Lung microvascular endothelial cell (primary cell): ENCODE data around the gene EN2. TPM values are rescaled to one million over a fixed set of nuclear protein-coding genes. Genes with fewer than 3 reads are reported as not detected.
"Not testable (repeated sequence)": the region's sequence is repeated elsewhere in the genome, so short reads cannot be mapped to it uniquely, and the experiment has no call there.

Source experiments
- DNase-seq, 2 donors: peaks; one replicate each; pipeline versions ENCODE4 v3.0.0 to v3.0.0-alpha.2; 2010; ENCODE audit warnings: low read depth in 2 of 2
- total RNA-seq: library from RNA; depleted of rRNA; stranded (reverse); fragments of >200 nt; gene quantifications from 2 replicates; pipeline ENCODE4 v1.2.1, GENCODE V29; 2014

The EN2 gene
- total RNA-seq, 1 donor from 2014 or later, result not detected

DNA sequence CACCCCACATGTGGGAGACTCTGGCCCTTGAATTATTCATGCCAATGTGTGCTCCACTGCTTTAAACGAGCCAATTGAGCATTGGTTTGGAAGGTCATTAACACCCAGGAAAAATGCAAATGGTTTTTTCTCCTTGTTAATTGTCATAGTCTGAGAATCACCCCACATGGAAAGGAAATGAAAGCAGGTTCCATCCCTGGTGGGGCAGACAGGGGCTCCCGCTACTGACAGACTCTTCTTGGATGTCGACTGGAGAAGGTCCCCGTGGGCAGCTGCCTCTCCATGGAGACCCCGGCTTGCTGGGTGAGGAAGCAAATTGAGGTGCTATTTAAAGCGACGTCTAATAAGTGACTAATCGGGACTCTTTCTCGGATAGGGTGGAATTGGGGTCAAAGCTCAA is 32.0 kb upstream of the EN2 start:
- DNase-seq, result no peak

DNA sequence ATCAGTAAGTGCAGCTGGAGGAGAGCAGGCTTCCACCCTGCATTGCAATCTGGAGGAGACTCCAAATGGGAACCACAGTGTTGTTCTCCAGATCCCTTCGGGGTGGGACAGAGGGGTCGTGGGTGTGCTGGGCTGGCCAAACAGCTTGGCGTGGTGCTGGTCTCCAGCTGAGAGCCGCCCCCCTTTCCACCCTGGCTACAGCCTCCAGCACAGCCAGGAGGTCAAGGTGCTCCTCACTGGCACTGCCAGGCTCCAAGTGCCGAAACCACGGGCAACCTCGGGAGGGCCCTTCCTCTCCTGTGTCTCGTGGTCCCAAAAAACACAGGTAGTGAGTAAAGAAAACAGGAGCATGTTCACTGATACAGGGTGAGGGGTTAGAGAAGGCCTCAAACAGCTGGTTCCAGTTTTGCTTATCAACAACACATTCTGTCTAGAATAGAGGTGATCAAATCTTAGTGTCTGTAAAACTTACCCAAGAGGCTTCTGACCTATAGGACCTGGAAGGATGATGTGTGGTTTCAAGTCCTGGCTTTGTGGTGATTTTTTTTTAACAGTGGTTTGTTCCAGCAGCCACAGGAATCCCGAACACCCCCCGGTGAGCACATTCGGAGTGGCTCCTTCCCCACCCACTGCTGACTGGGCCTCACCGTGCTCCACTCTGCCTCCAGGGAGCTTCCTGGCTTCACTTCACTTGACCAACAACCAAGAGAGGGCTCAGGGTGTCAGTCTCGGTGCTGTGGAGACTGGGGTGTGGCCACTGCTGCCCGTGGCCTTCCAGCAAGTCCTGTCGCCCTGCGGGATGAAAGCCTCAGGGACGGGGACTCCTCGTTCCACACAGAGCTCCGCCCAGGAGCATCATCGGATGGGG is 31.2 kb upstream of the EN2 start:
- no peak for DNase-seq

DNA sequence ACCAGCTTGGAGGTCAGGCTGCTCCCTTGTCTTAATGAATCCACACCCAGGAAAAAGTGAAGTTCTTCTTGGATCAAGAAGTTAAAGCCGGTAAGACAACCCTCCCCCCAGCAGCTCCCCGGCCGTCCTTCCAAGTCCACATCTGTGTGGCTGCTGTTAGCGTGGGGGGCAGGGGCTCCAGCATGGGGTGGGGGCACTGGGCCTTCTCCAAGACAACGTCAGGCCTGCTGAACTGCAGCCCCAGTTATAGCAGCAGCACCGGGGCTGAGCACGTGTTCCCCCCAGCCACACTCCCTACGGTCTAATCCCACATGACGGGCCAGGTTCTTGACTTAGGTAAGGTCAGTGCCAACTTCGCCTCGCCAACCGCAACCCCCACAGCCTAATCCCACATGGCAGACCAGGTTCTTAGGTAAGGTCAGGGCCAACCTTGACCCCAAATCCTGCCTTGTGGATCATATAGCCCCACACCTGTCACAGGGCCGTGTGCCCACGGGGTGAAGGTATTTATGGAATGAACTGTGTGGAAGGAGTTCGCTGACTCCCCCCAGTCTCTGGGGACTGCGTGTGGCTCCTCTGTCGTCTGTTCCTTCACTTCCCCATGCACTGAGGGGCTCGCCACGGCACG is 30.4 kb upstream of the EN2 start:
- DNase-seq, result no peak

DNA sequence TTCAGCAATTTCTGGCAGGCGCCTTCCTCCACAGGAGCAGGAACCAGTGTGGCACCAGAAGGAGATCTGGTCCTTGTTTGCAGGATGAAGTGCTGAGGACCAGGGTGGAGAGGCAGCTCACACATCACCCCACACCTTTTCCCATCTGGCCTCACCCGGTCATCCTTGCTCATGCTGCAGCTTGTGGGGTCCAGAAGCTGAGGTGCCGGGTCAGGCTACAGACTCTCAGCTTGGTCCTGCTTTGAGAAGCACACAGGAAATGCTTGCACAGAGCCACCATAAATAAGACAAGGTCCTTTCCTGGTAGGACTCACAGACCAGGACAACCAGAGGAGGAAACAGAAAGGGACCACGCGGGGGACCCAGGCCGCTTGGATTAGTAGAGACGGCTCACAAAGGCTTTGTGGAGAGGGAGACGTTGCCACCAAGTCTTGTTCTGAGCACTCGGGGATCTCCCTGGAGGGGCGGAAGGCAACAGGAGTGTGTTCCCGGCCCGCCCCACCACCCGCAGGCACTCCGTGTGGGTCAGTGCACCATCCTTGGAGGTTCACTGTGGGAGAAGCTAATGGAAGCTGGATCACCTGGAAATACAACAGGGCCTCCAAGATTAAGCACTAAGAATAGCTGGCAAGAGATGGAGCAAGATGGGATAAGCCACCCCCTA is 29.6 kb upstream of the EN2 start:
- DNase-seq, result no peak

DNA sequence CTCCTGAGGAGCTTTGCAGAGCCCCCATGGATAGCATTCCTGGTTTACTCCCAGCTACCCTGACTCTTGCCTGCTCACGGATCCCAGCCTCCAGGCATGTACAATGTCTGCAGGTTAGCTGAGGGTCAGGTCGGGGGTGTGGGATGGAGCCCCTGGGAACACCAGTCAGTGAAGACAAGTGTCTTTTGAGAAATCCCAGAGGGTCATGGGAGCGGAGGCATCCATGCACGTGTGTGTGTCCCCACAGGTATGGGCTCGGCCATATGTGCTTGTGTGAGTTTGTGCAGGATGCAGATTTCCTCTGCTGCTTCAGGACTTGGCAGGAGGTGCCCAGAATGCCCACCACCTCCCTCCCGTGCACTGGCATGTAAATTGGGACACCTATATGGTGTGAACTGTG is 28.3 kb upstream of the EN2 start:
- DNase-seq, result no peak

DNA sequence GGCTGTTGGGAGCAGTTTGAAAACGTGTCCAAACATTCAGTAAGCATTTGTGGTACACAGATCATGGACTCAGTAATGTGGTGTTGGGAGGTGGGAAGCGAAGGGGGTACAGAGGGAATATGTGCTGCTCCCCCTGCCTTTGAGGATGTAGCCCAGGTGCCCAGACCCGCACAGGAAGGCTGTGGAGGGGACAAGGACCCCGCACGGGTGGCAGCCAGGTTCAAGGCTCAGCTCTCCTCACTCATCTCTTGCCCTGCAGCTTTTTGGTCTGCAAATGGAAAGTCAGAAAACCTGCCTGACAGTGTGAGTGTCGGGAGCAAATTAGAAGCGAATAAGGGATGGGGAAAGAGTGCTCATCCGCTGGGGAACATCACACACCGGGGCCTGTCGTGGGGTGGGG is 27.3 kb upstream of the EN2 start:
- DNase-seq, result no peak

DNA sequence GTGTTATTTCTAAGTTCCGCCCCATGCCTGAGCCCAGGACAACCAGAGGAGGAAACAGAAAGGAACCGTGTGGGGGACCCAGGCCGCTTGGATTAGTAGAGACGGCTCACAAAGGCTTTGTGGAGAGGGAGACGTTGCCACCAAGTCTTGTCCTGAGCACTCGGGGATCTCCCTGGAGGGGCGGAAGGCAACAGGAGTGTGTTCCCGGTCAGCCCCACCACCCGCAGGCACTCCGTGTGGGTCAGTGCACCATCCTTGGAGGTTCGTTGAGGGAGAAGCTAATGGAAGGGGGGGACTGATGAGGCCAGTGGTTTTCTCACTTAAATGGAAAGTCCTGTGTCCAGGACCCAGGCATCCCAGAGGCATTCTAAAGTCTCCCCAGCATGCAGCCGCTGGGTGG is 26.7 kb upstream of the EN2 start:
- no peak for DNase-seq

DNA sequence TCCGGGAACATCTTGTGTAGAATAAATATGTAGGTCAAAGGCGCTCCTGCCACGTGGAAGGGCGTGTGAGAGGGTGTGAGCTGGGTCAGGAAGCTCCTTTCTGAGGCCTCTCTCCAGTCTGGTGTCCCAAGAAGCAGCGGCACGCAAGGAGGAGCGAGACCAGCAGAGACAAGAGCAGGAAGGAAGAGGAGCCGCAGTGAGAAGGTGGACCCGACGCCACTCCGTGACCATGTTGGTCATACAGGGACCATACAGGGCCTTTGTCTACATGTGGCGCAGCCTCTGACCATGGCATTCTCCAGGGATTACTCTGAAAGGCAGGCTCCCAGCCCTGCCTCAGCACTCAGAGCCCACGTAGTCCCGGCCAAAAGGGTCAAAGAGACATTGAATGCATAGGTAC is 26.2 kb upstream of the EN2 start:
- DNase-seq, result no peak

DNA sequence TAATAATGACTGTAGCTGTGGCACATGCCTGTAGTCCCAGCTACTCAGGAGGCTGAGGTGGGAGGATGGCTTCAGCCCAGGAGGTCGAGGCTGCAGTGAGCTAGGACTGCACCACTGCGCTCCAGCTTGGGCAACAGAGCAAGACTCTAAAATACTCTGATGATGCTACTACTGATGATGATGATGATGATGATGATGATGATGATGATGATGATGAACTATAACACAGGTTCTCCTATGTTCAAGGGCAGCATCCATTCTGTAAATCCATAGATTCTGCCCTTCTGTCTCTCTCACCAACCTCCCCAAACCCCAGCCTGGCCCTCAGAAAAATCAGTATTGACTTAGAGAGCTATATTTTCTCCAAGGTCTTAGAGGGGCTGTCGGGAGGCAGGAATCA is 22.8 kb upstream of the EN2 start:
- no peak for DNase-seq

DNA sequence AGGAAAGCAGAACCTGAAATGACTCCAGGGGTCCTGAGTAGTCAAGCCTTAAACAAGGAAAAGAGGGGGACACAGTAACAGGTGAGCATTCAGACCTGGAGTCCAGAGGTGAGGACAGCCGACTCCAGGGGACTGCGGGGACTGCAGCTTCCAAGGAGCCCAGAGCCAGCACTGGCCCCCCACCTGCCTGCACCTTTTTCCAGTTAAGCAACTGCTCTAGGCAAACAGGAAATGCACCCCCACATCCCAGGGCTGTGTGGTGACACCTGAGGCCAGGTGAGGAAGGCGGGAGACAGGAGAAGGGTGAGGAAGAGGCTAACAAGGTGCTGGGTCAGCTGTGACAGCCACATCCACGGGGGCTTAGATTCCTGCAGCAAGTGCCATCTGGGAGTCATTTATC is 20.1 kb upstream of the EN2 start:
- no peak for DNase-seq

DNA sequence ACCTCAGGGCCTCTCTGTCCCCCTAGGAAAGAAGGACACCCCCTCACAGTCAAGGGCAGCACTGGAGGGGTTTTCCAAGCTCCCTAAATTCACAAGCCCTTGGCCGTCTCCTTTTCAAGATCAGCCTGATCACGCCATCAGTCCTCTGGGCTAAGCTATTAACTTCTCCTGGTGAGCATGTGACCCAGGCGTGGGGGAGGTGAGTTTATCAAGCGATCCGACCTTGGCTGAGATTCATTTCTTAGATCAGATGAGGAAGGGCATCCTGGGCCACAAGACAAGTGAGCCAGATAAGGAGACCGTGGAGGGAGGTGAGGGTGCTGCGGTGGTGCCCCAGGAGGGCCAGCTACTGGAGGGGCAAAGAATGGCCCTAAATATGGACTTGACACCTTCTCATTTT is 19.2 kb upstream of the EN2 start:
- no peak for DNase-seq

DNA sequence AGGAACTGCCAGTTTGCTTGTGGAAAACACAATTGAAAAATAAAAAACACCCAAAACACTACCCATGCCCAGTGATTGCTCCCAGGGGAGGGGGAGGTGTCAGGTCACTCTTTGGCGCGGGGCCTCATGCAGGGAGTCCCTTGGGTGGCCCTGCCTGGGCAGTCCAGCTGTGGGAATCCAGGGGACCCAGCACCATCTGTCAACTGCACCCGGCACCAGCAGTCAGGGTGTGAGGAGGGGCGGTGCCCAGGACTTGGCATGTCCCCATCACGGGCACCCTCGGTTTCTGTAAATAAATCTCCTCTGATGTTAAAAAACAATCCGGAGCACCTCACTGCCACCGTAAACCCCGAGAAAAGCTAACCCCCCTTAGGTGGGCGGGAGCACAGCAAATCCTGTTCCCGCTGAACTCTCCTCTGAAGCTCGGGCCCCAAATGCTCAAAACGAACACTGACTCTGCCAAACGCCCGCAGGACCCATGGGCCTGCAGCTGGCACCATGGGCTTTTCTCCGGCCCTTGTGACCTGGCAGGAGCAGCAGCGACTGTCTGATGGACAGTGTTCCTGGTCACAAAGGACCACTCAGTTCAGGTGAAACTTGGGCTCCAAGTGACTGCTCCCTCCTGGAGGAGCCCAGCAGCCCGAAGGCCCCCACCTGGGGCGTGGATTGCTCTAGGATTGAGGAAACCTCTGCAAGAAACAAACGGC is 18.5 kb upstream of the EN2 start:
- DNase-seq, result no peak

DNA sequence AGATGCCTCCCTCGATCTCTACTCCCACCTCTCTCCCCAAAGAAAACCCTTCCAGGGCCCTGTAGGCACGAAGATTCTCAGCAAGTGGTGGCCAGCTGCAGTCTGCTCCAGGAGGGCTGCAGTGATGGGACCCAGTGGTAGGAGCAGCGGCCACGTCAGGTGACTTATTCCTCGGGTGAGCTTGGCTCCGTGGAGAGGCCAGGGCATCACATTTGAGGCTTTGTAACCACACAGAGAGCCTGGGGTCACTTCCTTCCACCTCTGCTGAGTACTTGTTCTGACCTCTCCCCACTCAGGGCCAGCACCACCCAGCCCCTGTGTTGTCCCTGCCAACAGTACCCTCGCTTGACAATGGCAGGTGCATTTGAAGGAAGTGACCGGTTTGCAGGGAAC is 17.9 kb upstream of the EN2 start:
- no peak for DNase-seq

DNA sequence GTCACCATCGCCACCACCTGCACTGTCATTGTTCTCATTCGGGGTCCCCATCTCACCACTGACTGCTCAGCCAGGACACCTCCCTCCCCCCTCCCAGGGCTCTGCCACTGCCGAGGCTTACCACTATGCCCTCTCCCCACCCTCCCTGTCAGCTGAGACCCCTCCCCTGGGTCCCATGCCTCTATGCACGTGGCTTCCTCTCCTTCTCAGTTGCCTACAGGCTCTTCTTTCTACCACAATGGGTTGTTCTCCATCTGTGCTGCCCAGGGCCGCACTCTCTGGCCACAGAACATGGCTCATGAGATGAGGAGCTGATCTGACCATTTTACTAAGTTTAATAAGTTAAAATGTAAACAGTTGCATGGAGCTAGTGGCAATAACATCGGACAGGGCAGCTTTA is 16.1 kb upstream of the EN2 start:
- DNase-seq, result no peak

DNA sequence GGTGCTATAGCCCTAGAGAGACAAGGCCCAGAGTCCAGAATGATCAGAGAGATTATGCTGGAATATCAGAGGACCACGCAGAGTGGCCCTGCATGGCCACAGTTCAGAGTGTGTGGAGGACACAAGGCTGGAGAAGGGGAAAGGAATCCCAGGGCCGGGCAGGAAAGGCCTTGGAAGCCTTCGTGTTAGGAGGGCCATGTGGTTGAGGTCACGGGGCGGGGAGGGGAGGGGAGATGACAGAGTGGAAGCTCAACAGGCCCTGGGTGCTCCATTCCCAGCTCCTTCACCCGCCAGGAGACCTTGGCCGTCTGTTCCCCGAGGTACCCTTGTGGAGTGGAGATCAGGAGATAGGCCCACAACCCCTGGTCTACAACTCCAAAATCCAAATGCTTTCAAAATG is 13.2 kb upstream of the EN2 start:
- DNase-seq, result no peak

DNA sequence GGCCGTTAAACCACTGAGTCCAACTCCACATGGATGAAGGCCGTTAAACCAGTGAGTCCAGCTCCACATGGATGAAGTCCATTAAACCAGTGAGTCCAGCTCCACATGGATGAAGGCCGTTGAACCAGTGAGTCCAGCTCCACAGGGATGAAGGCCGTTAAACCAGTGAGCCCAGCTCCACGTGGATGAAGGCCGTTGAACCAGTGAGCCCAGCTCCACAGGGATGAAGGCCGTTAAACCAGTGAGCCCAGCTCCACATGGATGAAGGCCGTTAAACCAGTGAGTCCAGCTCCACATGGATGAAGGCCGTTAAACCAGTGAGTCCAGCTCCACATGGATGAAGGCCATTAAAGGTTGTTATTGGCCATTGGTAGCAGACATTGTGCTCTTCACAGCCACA is 12.3 kb upstream of the EN2 start:
- not testable (repeated sequence) for DNase-seq

DNA sequence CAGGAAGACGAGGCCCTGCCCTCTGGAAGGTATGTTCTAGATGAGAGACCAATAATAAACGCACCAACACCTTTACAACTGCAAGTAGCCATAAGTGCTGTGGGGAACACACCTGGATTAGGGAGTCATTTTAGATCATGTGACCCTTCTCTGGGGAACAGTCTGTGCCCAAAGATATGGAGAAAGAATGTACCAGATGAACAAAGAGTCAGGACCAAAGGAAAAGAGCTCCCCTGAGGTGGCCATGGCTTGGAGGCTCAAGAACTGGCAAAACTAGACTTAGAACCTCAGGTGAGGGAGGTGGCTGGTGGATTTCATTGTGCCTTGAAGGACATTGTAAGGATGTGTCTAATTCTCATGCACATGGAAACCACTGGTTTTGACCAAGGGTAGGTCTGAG is 10.3 kb upstream of the EN2 start:
- DNase-seq, result no peak

DNA sequence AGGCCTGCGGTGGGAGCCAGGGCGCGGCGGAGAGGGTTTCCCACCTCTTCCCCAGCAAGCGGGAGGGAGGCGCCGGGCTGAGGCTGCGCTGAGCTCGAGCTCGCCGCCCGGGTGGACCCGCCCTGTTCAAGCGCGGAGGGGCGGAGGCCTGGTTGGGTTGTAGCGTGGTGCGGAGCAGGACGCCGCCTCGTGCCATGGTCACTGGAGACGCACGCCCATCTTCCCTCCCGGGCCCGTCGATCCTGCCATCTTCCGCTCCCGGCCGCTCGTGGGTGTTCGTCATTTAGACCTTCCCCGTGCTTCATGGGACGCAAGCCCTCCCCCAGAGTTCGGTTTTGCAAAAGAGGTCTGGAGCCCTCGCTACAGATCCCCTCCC is 9.3 kb upstream of the EN2 start:
- no peak for DNase-seq

DNA sequence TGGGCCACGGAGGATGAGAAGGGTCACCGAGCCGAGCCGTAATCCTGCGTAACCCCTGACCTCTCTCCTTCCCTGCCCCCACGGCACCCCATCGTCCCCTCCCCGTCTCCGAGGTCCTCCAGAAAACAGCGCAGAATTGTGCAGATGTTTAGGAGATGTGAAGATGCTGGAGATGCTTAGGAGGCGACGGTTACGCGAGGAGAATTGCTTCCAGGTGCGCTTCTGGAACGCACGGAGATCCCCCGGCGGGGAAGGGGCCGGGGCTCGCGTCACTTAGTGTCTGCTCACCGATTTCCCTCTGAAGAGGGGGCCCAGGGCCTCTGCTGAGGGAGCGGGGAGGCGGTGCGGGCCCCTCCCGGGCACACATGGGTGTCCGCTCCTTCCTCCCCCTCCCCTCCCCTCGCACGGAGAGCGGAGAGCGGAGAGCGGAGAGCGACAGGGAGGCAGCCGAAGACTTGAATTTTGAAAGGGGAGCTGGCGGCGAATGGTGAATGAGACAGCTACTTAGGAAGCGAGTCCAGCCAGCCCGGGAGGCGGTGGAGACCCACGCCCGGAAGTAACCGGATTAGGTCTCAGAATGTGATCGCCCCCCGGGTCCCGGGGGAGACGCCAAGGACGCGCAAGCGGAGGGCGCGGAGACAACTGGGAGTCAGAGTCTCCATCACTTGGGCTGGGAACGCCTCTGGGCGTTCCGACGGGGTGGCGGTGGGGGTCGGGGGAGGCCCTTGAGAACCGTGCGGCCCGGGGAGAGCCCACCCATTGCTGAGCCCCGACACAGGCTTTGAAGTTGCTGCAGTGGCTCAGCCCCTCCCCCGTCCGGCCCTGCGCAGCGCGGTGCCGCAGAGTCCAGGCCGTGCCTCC is 8.7 kb upstream of the EN2 start:
- DNase-seq, result no peak

DNA sequence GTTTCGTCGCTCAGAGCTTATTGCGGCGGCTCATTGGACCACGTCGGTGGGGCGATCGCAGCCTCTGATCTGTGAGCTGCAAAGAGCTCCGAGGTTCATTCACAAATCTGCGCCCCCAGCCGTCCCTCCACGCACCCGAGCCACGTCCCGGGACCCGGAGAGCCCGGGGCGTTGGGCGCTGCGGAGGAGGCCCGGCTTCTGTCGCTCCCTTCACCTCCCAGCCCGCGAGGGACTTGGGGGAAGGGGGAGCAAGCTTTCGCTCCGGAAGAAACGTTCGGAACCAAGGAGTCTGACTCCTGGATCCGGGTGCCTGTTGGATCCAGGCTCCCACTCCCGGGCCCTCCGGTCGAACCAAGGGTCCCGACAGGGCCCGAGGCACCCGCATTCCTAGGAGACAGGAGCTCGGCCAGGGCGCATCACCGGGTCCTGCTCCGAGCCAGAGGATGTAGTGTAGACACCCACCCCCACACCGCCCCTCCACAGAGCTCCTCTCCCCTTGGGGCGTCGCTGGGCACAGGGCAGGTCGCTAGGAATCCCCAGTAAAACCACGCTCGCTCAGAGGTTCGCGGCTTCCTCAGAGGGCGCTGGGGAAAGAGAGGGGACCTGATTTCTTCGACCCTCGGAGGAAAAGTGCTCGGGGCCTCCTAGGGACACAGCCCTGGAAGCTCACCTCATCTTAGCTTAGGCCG is 7.9 kb upstream of the EN2 start:
- no peak for DNase-seq

DNA sequence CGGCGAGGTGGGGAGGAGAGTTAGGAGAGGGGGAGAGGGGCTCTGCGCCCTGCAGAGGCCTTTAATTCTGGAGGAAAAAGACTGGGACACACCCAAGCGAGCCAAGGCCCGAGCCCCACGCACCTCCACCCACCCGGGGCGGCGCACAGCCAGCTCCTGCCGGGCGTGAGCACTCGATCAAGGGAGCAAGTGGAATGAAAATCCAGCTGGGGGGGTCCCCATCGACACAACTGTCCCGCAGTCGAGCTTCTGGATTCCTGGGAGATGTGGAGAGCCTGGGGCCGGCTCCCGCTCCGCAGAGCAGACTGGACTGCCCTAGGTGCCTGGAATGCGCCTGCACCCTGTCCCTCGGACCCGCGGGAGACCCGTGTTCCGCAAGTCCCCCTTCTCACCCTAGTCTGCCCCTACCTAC is 7.4 kb upstream of the EN2 start:
- no peak for DNase-seq
